ENCODE results near the gene TMED10. TPM values are rescaled to one million over a fixed set of nuclear protein-coding genes. Genes with fewer than 3 reads are reported as not detected.

The TMED10 gene
- total and polyA plus RNA-seq, 11 donors, result 56.4 to 398 (median 275) TPM

DNA sequence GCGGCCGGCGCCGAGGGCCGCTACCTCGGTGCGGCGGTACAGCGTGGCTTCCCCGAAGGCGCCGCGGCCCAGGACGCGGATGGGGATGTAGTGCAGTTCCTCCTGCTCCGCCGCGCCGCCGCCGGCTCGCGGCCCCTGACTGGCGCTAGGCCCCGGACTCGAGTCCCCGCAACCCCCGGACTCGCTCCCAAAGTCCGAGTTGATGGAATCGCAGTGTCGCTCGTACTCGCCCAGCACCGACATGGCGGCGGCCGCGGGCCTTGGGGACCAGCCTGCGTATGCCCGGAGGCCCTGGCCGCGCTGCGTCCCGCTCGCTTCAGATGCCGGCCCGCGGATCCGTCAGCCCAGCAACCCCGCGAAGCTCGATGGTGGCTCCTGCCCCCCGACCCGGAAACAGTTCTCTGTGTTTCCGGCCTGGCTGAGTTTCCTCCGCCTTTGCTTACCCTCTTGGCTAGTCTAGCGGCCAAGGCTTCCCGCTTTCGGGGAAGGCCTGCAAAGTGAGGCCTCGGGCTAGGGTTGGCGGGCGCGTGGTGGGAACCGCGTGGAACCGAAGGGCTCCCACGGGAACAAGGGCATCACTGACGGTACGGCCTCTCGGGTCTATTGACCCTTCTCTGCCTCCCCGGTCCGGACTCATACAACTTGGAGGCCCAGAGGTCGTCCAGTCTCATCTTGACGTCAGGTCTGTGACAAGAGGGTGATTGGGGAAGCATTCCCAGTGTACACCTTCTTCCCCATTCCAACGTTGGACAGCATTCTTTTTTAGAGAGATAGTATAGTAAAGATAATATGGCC lies 49.5 kb downstream of the TMED10 start, which contains the start of gene NEK9:
NEK9 (minus strand) TSS at position 370 of the 795 bp plus-strand sequence; CDS start at position 243, 127 bp downstream.
- Histone ChIP-seq H3K27ac (peak within 1 kb of the TSS; percentile 87 to 99 (median 97)), H3K4me1 (peaks cover 3 to 47% (median 29%) of the 10 kb centered on the region in 12 donors), H3K4me3 (peak within 1 kb of the TSS; percentile 57 to 96 (median 80)), H3K9me3 (no peaks in the 10 kb centered on the region), H3K36me3 (peaks cover 0 to 29% (median 16%) of the 10 kb centered on the region in 9 donors), H3K27me3 (no peaks in the 10 kb centered on the region)
- DNase-seq (peak; percentile 93 to 94 (median 93)), ATAC-seq (peak; percentile 94 to 96 (median 96))
- 0 to 1% (median 0%) methylated on average over 42 to 76 of the region's 76 CpGs for WGBS, 4 donors
- TF ChIP-seq POLR2A (IDR thresholded peaks at IDR 0.05), result peak in 1 of 2 donors; percentile 56
- TF ChIP-seq, protein P1, sequence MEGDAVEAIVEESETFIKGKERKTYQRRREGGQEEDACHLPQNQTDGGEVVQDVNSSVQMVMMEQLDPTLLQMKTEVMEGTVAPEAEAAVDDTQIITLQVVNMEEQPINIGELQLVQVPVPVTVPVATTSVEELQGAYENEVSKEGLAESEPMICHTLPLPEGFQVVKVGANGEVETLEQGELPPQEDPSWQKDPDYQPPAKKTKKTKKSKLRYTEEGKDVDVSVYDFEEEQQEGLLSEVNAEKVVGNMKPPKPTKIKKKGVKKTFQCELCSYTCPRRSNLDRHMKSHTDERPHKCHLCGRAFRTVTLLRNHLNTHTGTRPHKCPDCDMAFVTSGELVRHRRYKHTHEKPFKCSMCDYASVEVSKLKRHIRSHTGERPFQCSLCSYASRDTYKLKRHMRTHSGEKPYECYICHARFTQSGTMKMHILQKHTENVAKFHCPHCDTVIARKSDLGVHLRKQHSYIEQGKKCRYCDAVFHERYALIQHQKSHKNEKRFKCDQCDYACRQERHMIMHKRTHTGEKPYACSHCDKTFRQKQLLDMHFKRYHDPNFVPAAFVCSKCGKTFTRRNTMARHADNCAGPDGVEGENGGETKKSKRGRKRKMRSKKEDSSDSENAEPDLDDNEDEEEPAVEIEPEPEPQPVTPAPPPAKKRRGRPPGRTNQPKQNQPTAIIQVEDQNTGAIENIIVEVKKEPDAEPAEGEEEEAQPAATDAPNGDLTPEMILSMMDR (IDR thresholded peaks at IDR 0.05), result peak in 2 of 12 donors; percentile 11 to 14
- intact Hi-C loops (cut with DNase I), result loop anchor here in 3 of 10 donors (5.0 to 10.0 kb wide), 2 partner anchors 50 to 298 kb away; partner anchors contain the start of genes TMED10 (in 2 of the 3) and JDP2 (in 1 of the 3)

DNA sequence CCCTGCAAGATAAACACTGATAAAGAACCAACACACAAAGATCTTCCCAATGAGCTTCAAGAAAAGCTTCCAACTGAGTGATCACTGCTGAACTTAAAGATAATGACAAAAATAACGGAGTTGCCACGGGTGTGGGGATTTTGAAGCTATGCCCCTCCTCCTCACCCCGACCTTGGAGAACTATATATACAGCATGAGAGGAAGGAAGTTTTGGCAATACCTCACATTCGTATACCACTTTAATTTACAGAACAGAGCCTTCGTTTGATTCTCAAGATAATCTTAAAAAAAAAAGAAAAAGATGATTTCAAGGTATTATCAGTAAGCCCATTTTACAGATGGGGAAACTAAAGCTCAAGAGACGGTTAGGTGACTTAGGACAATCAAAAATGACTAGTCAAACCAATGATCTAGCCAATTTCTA lies 50.3 kb downstream of the TMED10 start:
- peak overlapping the region; percentile 57 to 96 (median 80) for H3K4me3 ChIP-seq
- H3K36me3 ChIP-seq, result peaks cover 0 to 28% (median 20%) of the 10 kb centered on the region in 9 donors
- TF ChIP-seq POLR2A (IDR thresholded peaks at IDR 0.05), result no peak
- TF ChIP-seq, protein P1 (IDR thresholded peaks at IDR 0.05), result no peak
- intact Hi-C loops (cut with DNase I), result loop anchor here in 3 of 10 donors (5.0 to 10.0 kb wide), 2 partner anchors 51 to 299 kb away; partner anchors contain the start of genes TMED10 (in 2 of the 3) and JDP2 (in 1 of the 3)
- peak overlapping the region; percentile 87 to 99 (median 97) for H3K27ac ChIP-seq
- DNase-seq (no peak), ATAC-seq (no peak)
- WGBS, 4 donors, result 2 to 3% (median 3%) methylated on average over 6 of the region's 6 CpGs
- H3K4me1 ChIP-seq, result peaks cover 3 to 47% (median 29%) of the 10 kb centered on the region in 12 donors
- H3K27me3 ChIP-seq, result no peaks in the 10 kb centered on the region
- H3K9me3 ChIP-seq, result no peaks in the 10 kb centered on the region

DNA sequence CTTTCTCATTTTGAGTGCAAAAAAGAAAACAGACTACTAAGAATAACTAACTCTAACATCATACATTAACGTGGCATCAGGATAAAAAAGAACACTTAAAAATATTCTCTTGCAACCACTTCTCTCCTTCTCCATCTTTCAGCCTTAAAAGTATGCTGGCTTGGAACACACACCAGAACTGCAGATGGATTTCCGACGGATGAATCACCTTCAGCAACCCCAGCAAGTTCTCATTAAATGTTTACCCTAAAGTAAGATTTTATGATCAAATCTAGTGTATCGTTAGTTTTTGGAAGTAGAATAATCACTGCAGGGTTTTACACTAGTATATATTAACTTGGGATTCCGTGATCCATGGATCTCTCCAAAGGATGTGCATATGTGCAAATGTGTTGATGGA lies 50.8 kb downstream of the TMED10 start:
- intact Hi-C loops (cut with DNase I), result loop anchor here in 3 of 10 donors (5.0 to 10.0 kb wide), 2 partner anchors 52 to 299 kb away; partner anchors contain the start of genes TMED10 (in 2 of the 3) and JDP2 (in 1 of the 3)
- Histone ChIP-seq H3K4me1 (peaks cover 3 to 49% (median 29%) of the 10 kb centered on the region in 12 donors), H3K9me3 (no peaks in the 10 kb centered on the region), H3K4me3 (peak overlapping the region in 9 of 12 donors; percentile 65 to 96 (median 82)), H3K27ac (peak overlapping the region in 6 of 12 donors; percentile 88 to 99 (median 96)), H3K36me3 (peaks cover 0 to 30% (median 23%) of the 10 kb centered on the region in 9 donors), H3K27me3 (no peaks in the 10 kb centered on the region)
- DNase-seq, result no peak
- 58 to 71% (median 68%) methylated on average over 5 of the region's 5 CpGs for WGBS, 4 donors
- TF ChIP-seq POLR2A (IDR thresholded peaks at IDR 0.05), result no peak
- TF ChIP-seq, protein P1 (IDR thresholded peaks at IDR 0.05), result no peak
- ATAC-seq, result no peak
